Spleen (tissue), 7 donors: ENCODE data around the gene MBD5.

ENCODE experiments used
- CTCF ChIP-seq, 11 experiments: fragments of 200-600 bp in 7 of 11; fragments of 450-650 bp in 4 of 11; sonication (generic) in 4 of 11; IDR thresholded peaks in 8 of 11; conservative IDR thresholded peaks in 3 of 11; 1 replicate in 7 of 11; 2 replicates in 4 of 11; pipeline versions ENCODE4 v1.4.0 to v1.8.0; 2016 to 2021; ENCODE audit warnings: antibody characterized with exemption in 11 of 11, inconsistent platforms in 4 of 11, mild to moderate bottlenecking in 1 of 11
- POLR2A ChIP-seq, 3 donors: fragments of 450-650 bp; IDR thresholded peaks; one replicate each; pipeline ENCODE4 v1.5.1; 2017; ENCODE audit warnings: antibody characterized with exemption in 3 of 3, mild to moderate bottlenecking in 1 of 3
- donor health status: DM: no; HTN: no; CAD: no; lungs with moderate emphysema.
- donor health status: DM: no; HTN: no; CAD: no.
- donor health status: DM: no; HTN: no; CAD: no.

- TF ChIP-seq CTCF (IDR thresholded peaks at IDR 0.05 in 8 of 11, conservative IDR thresholded peaks at IDR 0.05 in 3 of 11) (no peak), POLR2A (IDR thresholded peaks at IDR 0.05) (no peak)
Measured at GRCh38 chr2:148253685-148254084, 232.8 kb downstream of the MBD5 start.
